H9 (cell line): ENCODE data around the gene TMEM186. TPM values are rescaled to one million over a fixed set of nuclear protein-coding genes. Genes with fewer than 3 reads are reported as not detected.

Experiments
- DNase-seq: peaks from one replicate; pipeline ENCODE4 v3.0.0-alpha.2; 2017
- H2AFZ ChIP-seq: one replicate; pipeline ENCODE4 v1.6.1; 2013; ENCODE audit warnings: mild to moderate bottlenecking, low read length, control low read depth, moderate library complexity
- H2AK5ac ChIP-seq: 2 replicates; pipeline ENCODE4 v1.6.1; 2013; ENCODE audit warnings: low read length, control low read depth, mixed read lengths; ENCODE audit not compliant: insufficient read length
- H2BK120ac ChIP-seq: one replicate; pipeline ENCODE4 v1.6.1; 2013; ENCODE audit warnings: low read depth, mild to moderate bottlenecking, low read length, control low read depth, inconsistent platforms; ENCODE audit not compliant: poor library complexity, severe bottlenecking
- H2BK12ac ChIP-seq: 2 replicates; pipeline ENCODE4 v1.6.1; 2013; ENCODE audit warnings: low read length, control low read depth, mixed read lengths, low read depth; ENCODE audit not compliant: insufficient read length
- H2BK15ac ChIP-seq: 2 replicates; pipeline ENCODE4 v1.6.1; 2013; ENCODE audit warnings: low read depth, low read length, control low read depth
- H2BK20ac ChIP-seq: one replicate; pipeline ENCODE4 v1.6.1; 2013; ENCODE audit warnings: low read depth, mild to moderate bottlenecking, low read length, control low read depth, inconsistent platforms; ENCODE audit not compliant: poor library complexity, severe bottlenecking
- H2BK5ac ChIP-seq: 2 replicates; pipeline ENCODE4 v1.6.1; 2013; ENCODE audit warnings: low read length, control low read depth, mixed read lengths; ENCODE audit not compliant: insufficient read length
- H3K14ac ChIP-seq: 2 replicates; pipeline ENCODE4 v1.6.1; 2013; ENCODE audit warnings: low read length, control low read depth; ENCODE audit not compliant: insufficient read depth
- H3K18ac ChIP-seq: 2 replicates; pipeline ENCODE4 v1.6.1; 2013; ENCODE audit warnings: low read depth, mild to moderate bottlenecking, mixed read lengths, low read length, control low read depth; ENCODE audit not compliant: insufficient read length
- H3K23ac ChIP-seq: 2 replicates; pipeline ENCODE4 v1.6.1; 2013; ENCODE audit warnings: low read length, control low read depth, mixed read lengths, low read depth; ENCODE audit not compliant: insufficient read length
- H3K23me2 ChIP-seq: 2 replicates; pipeline ENCODE4 v1.6.1; 2013; ENCODE audit warnings: low read depth, mild to moderate bottlenecking, mixed read lengths, low read length, control low read depth; ENCODE audit not compliant: insufficient read length, poor library complexity, severe bottlenecking
- H3K27ac ChIP-seq: 2 replicates; pipeline ENCODE4 v1.5.1; 2013; ENCODE audit warnings: low read length, control low read depth, mixed read lengths, low read depth; ENCODE audit not compliant: insufficient read length
- H3K27me3 ChIP-seq: 2 replicates; pipeline ENCODE4 v1.6.1; 2013; ENCODE audit warnings: low read length, control low read depth, inconsistent platforms; ENCODE audit not compliant: insufficient read depth
- H3K4ac ChIP-seq: 2 replicates; pipeline ENCODE4 v1.6.1; 2013; ENCODE audit warnings: low read depth, mild to moderate bottlenecking, control low read depth, inconsistent platforms, low read length, moderate library complexity
- H3K4me1 ChIP-seq: 2 replicates; pipeline ENCODE4 v1.6.1; 2013; ENCODE audit warnings: low read length, control low read depth, inconsistent platforms; ENCODE audit not compliant: insufficient read depth
- H3K4me2 ChIP-seq: 2 replicates; pipeline ENCODE4 v1.6.1; 2013; ENCODE audit warnings: low read length, control low read depth, mixed read lengths; ENCODE audit not compliant: insufficient read length, insufficient read depth
- H3K56ac ChIP-seq: 2 replicates; pipeline ENCODE4 v1.6.1; 2013; ENCODE audit warnings: low read depth, mild to moderate bottlenecking, mixed read lengths, low read length, control low read depth; ENCODE audit not compliant: insufficient read length
- H3K79me1 ChIP-seq: 2 replicates; pipeline ENCODE4 v1.6.1; 2013; ENCODE audit warnings: low read depth, mild to moderate bottlenecking, moderate library complexity, low read length, control low read depth, inconsistent platforms; ENCODE audit not compliant: insufficient read depth, poor library complexity, severe bottlenecking
- H3K79me2 ChIP-seq: 2 replicates; pipeline ENCODE4 v1.6.1; 2013; ENCODE audit warnings: low read length, control low read depth, inconsistent platforms; ENCODE audit not compliant: insufficient read depth
- H3K9ac ChIP-seq: 2 replicates; pipeline ENCODE4 v1.6.1; 2013; ENCODE audit warnings: low read length, control low read depth, mixed read lengths; ENCODE audit not compliant: insufficient read length; ENCODE audit errors: extremely low read depth
- H3K9me3 ChIP-seq: one replicate; pipeline ENCODE4 v1.6.1; 2013; ENCODE audit warnings: low read depth, low read length, inconsistent platforms; ENCODE audit not compliant: control insufficient read depth
- H3T11ph ChIP-seq: one replicate; pipeline ENCODE4 v1.6.1; 2013; ENCODE audit warnings: mild to moderate bottlenecking, low read length, control low read depth, inconsistent platforms
- H4K20me1 ChIP-seq: one replicate; pipeline ENCODE4 v1.6.1; 2013; ENCODE audit not compliant: control insufficient read depth, insufficient read length, insufficient read depth
- H4K5ac ChIP-seq: 2 replicates; pipeline ENCODE4 v1.6.1; 2013; ENCODE audit warnings: low read depth, mild to moderate bottlenecking, mixed read lengths, low read length, control low read depth; ENCODE audit not compliant: insufficient read length
- H4K8ac ChIP-seq: replicated peaks from 2 replicates; pipeline ENCODE4 v1.6.1; 2013; ENCODE audit warnings: low read length, control low read depth, mixed read lengths, low read depth; ENCODE audit not compliant: insufficient read length
- H4K91ac ChIP-seq: 2 replicates; pipeline ENCODE4 v1.6.1; 2013; ENCODE audit warnings: low read depth, mild to moderate bottlenecking, moderate library complexity, mixed read lengths, low read length, control low read depth; ENCODE audit not compliant: insufficient read length
- H3K27ac Mint-ChIP-seq, 3 experiments: 2 replicates in 2 of 3; 3 replicates in 1 of 3; pipeline ENCODE4 v1.8.0; 2020 to 2021; ENCODE audit warnings: mixed read lengths in 3 of 3, mild to moderate bottlenecking in 1 of 3, moderate library complexity in 1 of 3
- H3K27me3 Mint-ChIP-seq: 2 replicates; pipeline ENCODE4 v1.8.0; 2021; ENCODE audit warnings: low read depth, mild to moderate bottlenecking, moderate library complexity, mixed read lengths
- H3K36me3 Mint-ChIP-seq, 3 experiments: 2 replicates in 2 of 3; 3 replicates in 1 of 3; pipeline ENCODE4 v1.8.0; 2020 to 2021; ENCODE audit warnings: low read depth in 3 of 3, mixed read lengths in 3 of 3; ENCODE audit not compliant: insufficient read depth in 1 of 3
- H3K4me1 Mint-ChIP-seq, 2 experiments: 2 replicates each; pipeline ENCODE4 v1.8.0; 2020; ENCODE audit warnings: mixed read lengths in 2 of 2
- H3K4me3 Mint-ChIP-seq, 2 experiments: 2 replicates in 1 of 2; 3 replicates in 1 of 2; pipeline ENCODE4 v1.8.0; 2020 to 2021; ENCODE audit warnings: mild to moderate bottlenecking in 2 of 2, mixed read lengths in 2 of 2, moderate library complexity in 1 of 2
- H3K9me3 Mint-ChIP-seq, 2 experiments: 2 replicates in 1 of 2; 3 replicates in 1 of 2; pipeline ENCODE4 v1.8.0; 2020; ENCODE audit warnings: mild to moderate bottlenecking in 2 of 2, mixed read lengths in 2 of 2, moderate library complexity in 1 of 2
- CTCF ChIP-seq: fragments of 200-600 bp; sonication (generic); conservative IDR thresholded peaks from 3 replicates; pipeline ENCODE4 v1.8.0; 2021; ENCODE audit warnings: antibody characterized with exemption, mild to moderate bottlenecking
- WGBS: extraction: QIAGEN DNeasy Blood & Tissue Kit; methylation state at CpG from one replicate; pipeline ENCODE4 v1.1.7; 2013; ENCODE audit warnings: missing lambda C conversion rate, low lambda C conversion rate, mixed read lengths; ENCODE audit not compliant: insufficient read length; ENCODE audit errors: extremely low coverage; 5-methylcytosine and 5-hydroxymethylcytosine counted together
- total RNA-seq: library from RNA; stranded (reverse); gene quantifications from 2 replicates; pipeline ENCODE4 v1.2.1, GENCODE V29; 2021

Gene TMEM186
- total RNA-seq, 1 experiment from 2014 or later, result 9.6 TPM

GRCh38 chr16:8752706-8753105 lies 44.7 kb downstream of the TMEM186 start:
- no peaks in the 10 kb centered on the region for H3K9me3 Mint-ChIP-seq
- Histone ChIP-seq H3K23ac (no peak overlapping the region), H2BK12ac (no peak overlapping the region), H2AFZ (no peak overlapping the region), H3K27me3 (no peaks in the 10 kb centered on the region), H2BK20ac (no peak overlapping the region), H3K4me2 (no peak overlapping the region), H2AK5ac (no peak overlapping the region), H3K56ac (no peak overlapping the region), H2BK120ac (no peak overlapping the region), H2BK15ac (no peak overlapping the region), H4K5ac (no peak overlapping the region), H3K79me2 (no peaks in the 10 kb centered on the region), H4K8ac (no peak overlapping the region), H3T11ph (no peak overlapping the region), H3K23me2 (no peaks in the 10 kb centered on the region), H3K9ac (no peak overlapping the region), H3K79me1 (no peaks in the 10 kb centered on the region), H4K20me1 (no peaks in the 10 kb centered on the region), H3K4me1 (no peaks in the 10 kb centered on the region), H3K14ac (no peak overlapping the region), H3K4ac (no peak overlapping the region), H3K18ac (no peak overlapping the region), H3K27ac (no peak overlapping the region), H3K9me3 (no peaks in the 10 kb centered on the region), H2BK5ac (no peak overlapping the region), H4K91ac (no peak overlapping the region)
- H3K27me3 Mint-ChIP-seq, result no peaks in the 10 kb centered on the region
- no peak overlapping the region for H3K4me3 Mint-ChIP-seq
- no peak for TF ChIP-seq CTCF
- no peak overlapping the region for H3K27ac Mint-ChIP-seq
- no peaks in the 10 kb centered on the region for H3K36me3 Mint-ChIP-seq
- H3K4me1 Mint-ChIP-seq, result peaks cover 0 to 18% of the 10 kb centered on the region in 2 experiments; a peak in 2 of 4 replicates
- no CpG with 5 or more reads among the region's 2 CpGs for WGBS
- DNase-seq, result no peak
